Esophagus (tissue), 2 donors: ENCODE data around the gene POU2F3. TPM values are rescaled to one million over a fixed set of nuclear protein-coding genes. Genes with fewer than 3 reads are reported as not detected.

ENCODE experiments used
- H3K27ac ChIP-seq, 2 donors: one replicate each; pipeline ENCODE4 v1.5.1; 2013; ENCODE audit warnings: low read depth in 2 of 2, mild to moderate bottlenecking in 2 of 2, inconsistent platforms in 1 of 2, low read length in 1 of 2, moderate library complexity in 1 of 2
- H3K27me3 ChIP-seq, 2 donors: one replicate each; pipeline ENCODE4 v1.6.1; 2013; ENCODE audit warnings: low read length in 2 of 2, control low read depth in 1 of 2, mild to moderate bottlenecking in 1 of 2; ENCODE audit not compliant: insufficient read depth in 2 of 2, control insufficient read depth in 1 of 2
- H3K36me3 ChIP-seq, 2 donors: one replicate each; pipeline ENCODE4 v1.6.1; 2013; ENCODE audit warnings: low read length in 1 of 2; ENCODE audit not compliant: control insufficient read depth in 2 of 2, insufficient read depth in 2 of 2
- H3K4me1 ChIP-seq, 2 donors: one replicate each; pipeline ENCODE4 v1.6.1; 2013; ENCODE audit warnings: low read length in 1 of 2; ENCODE audit not compliant: control insufficient read depth in 2 of 2, insufficient read depth in 2 of 2
- H3K4me3 ChIP-seq, 2 donors: one replicate each; pipeline ENCODE4 v1.5.1; 2013; ENCODE audit warnings: low read length in 2 of 2, mild to moderate bottlenecking in 2 of 2, low read depth in 1 of 2, moderate library complexity in 1 of 2
- H3K9me3 ChIP-seq, 2 donors: one replicate each; pipeline ENCODE4 v1.6.1; 2013; ENCODE audit warnings: mild to moderate bottlenecking in 2 of 2, low read depth in 1 of 2, low read length in 1 of 2, moderate library complexity in 1 of 2; ENCODE audit not compliant: control insufficient read depth in 2 of 2, insufficient read depth in 1 of 2
- whole genome bisulfite sequencing, 2 donors: extraction: QIAGEN DNeasy Blood & Tissue Kit; methylation state at CpG; one replicate each; pipeline ENCODE4 v1.1.7; 2013; 5-methylcytosine and 5-hydroxymethylcytosine counted together
- polyA plus RNA-seq, 2 donors: library from polyadenylated mRNA; stranded (reverse); fragments of 200-250 nt; gene quantifications; one replicate each; pipeline ENCODE4 v1.2.3, GENCODE V29; 2013
- donor health status: healthy with polysubstance abuse.
- donor health status: Bipolar disorder and iron deficiency.

Gene POU2F3
- polyA plus RNA-seq, 2 donors: 3.1 to 4.5 TPM

DNA sequence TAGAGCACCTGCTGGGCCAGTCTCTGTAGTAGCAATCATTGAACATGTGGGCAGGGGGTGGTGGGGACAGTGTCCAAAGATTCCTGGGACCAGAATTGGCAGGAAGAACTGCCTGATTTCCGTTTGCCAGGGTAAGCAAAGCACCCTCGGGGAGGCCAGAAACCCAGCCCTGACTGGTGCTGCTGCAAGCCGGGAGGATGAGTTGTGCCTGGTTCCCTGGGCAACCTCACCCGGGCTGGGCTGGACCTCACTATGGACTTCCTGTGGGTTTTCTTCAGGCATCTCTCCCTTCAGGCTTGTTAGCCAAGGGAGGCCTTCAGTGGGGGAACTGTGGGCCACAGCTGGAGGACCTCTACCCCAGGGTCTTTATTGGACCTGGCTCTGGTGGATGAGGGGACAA is 8.0 kb upstream of the POU2F3 start:
- Histone ChIP-seq H3K4me3 (no peak overlapping the region), H3K9me3 (peaks cover 0 to 3% of the 10 kb centered on the region in 2 donors), H3K36me3 (no peaks in the 10 kb centered on the region), H3K27me3 (no peaks in the 10 kb centered on the region), H3K27ac (no peak overlapping the region), H3K4me1 (peaks cover 0 to 6% of the 10 kb centered on the region in 2 donors)
- 35 to 50% methylated on average over 4 of the region's 4 CpGs for WGBS, 2 donors

- H3K36me3 ChIP-seq: no peaks in the 10 kb centered on the region
- peaks cover 0 to 3% of the 10 kb centered on the region in 2 donors for H3K9me3 ChIP-seq
- no peaks in the 10 kb centered on the region for H3K27me3 ChIP-seq
- 69 to 79% methylated on average over 9 of the region's 9 CpGs for WGBS, 2 donors
- peaks cover 0 to 6% of the 10 kb centered on the region in 2 donors for H3K4me1 ChIP-seq
- H3K27ac ChIP-seq: no peak overlapping the region
- no peak overlapping the region for H3K4me3 ChIP-seq
Measured at GRCh38 chr11:120233207-120233803, 6.6 kb upstream of the POU2F3 start.

- 14 to 15% methylated on average over 8 of the region's 8 CpGs for WGBS, 2 donors
- peak overlapping the region in 1 of 2 donors; percentile 71 for H3K27ac ChIP-seq
- H3K4me3 ChIP-seq: no peak overlapping the region
- peaks cover 0 to 1% of the 10 kb centered on the region in 2 donors for H3K27me3 ChIP-seq
- H3K36me3 ChIP-seq: no peaks in the 10 kb centered on the region
- peaks cover 0 to 3% of the 10 kb centered on the region in 2 donors for H3K9me3 ChIP-seq
- peaks cover 8% of the 10 kb centered on the region in 2 donors for H3K4me1 ChIP-seq
Measured at GRCh38 chr11:120235024-120235628, 4.8 kb upstream of the POU2F3 start.

- 36 to 45% methylated on average over 5 of the region's 5 CpGs for WGBS, 2 donors
- peak overlapping the region in 1 of 2 donors; percentile 71 for H3K27ac ChIP-seq
Measured at GRCh38 chr11:120236169-120237107, 3.5 kb upstream of the POU2F3 start.

DNA sequence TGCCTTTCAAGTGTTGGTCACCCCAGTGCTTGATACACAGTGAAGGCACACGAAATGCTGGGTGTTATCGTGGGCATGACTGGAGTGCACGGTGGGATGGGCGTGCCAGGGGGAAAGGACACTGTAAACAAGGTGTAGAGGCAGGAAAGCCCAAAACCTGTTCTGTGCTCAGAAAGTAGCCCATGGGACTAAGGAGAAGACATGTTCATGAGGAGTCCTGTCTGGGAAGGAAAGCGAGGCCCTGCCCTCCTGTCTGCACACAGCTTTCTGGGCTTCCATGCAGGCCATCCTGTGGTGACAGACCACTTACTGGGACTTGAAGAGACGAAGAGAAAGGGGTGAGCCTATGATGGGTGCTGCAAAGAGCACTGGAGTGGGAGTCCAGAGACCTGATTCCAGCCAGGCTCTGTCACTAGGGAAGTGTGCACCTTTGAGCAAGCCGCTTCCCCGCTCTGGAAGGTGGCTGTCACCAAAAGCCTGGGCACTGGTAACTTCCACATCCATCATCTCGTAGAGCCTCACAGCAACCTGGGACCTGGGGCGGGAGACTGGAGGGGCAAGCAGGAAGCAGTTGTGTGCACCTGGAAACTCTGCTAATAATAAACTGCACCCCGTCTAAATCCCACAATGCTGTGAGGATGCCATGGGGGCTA is 846 bp upstream of the POU2F3 start:
- Histone ChIP-seq H3K27me3 (peaks cover 0 to 5% of the 10 kb centered on the region in 2 donors), H3K27ac (no peak overlapping the region), H3K4me1 (peaks cover 9 to 14% of the 10 kb centered on the region in 2 donors), H3K36me3 (no peaks in the 10 kb centered on the region), H3K4me3 (no peak overlapping the region), H3K9me3 (no peaks in the 10 kb centered on the region)
- 82 to 85% methylated on average over 11 of the region's 11 CpGs for WGBS, 2 donors

More at GRCh38 chr11:120236169-120237107, 3.5 kb upstream of the POU2F3 start:
- no peak overlapping the region for H3K4me3 ChIP-seq
- peaks cover 9 to 14% of the 10 kb centered on the region in 2 donors for H3K4me1 ChIP-seq
- no peaks in the 10 kb centered on the region for H3K36me3 ChIP-seq
- peaks cover 0 to 5% of the 10 kb centered on the region in 2 donors for H3K27me3 ChIP-seq
- peaks cover 0 to 3% of the 10 kb centered on the region in 2 donors for H3K9me3 ChIP-seq

- H3K4me3 ChIP-seq: no peak overlapping the region
- H3K27ac ChIP-seq: peak overlapping the region in 1 of 2 donors; percentile 47
- H3K36me3 ChIP-seq: no peaks in the 10 kb centered on the region
- 71 to 80% methylated on average over 2 of the region's 2 CpGs for WGBS, 2 donors
- no peaks in the 10 kb centered on the region for H3K9me3 ChIP-seq
- peaks cover 0 to 5% of the 10 kb centered on the region in 2 donors for H3K27me3 ChIP-seq
- H3K4me1 ChIP-seq: peaks cover 9% of the 10 kb centered on the region in 2 donors
Measured at GRCh38 chr11:120240866-120241265, 926 bp downstream of the POU2F3 start.

DNA sequence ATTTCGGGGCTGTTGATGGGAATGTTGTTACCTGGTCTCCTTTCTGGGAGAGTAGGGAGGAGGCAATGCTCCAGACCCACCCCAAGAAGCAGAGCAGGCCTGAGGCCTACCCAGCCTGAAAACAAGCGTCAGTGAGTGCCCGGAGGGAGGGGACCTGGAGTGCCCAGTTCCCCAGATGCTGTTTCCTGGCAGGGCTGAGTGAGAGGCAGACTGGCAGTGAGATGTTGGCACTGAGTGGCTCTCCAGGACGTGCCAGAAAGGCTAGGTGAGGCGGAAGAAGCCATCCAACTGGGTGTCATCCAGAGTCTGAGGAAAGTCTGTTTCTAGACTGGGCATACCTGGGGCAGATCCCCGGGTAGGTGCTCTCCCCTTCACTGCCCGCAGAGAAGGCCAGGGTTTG is 1.3 kb downstream of the POU2F3 start:
- Histone ChIP-seq H3K36me3 (no peaks in the 10 kb centered on the region), H3K4me3 (no peak overlapping the region), H3K27me3 (peaks cover 0 to 5% of the 10 kb centered on the region in 2 donors), H3K9me3 (no peaks in the 10 kb centered on the region), H3K4me1 (peaks cover 8 to 9% of the 10 kb centered on the region in 2 donors), H3K27ac (peak overlapping the region in 1 of 2 donors; percentile 47)
- WGBS, 2 donors: 54 to 76% methylated on average over 6 to 7 of the region's 7 CpGs

- H3K27me3 ChIP-seq: peaks cover 0 to 5% of the 10 kb centered on the region in 2 donors
- H3K9me3 ChIP-seq: no peaks in the 10 kb centered on the region
- H3K27ac ChIP-seq: no peak overlapping the region
- no peaks in the 10 kb centered on the region for H3K36me3 ChIP-seq
- no peak overlapping the region for H3K4me3 ChIP-seq
- WGBS, 2 donors: 81 to 84% methylated on average over 4 of the region's 4 CpGs
- peaks cover 8 to 9% of the 10 kb centered on the region in 2 donors for H3K4me1 ChIP-seq
Measured at GRCh38 chr11:120243221-120243620, 3.3 kb downstream of the POU2F3 start.
